GM21423 (cell line): ENCODE data around the gene POLD2.
"Not testable (repeated sequence)": the region's sequence is repeated elsewhere in the genome, so short reads cannot be mapped to it uniquely, and the experiment has no call there.

Source experiments
- ATAC-seq: cut with Tn5 transposase; IDR thresholded peaks from one replicate; pipeline ENCODE4 v1.9.1; 2021; ENCODE audit warnings: mild to moderate bottlenecking, moderate library complexity; ENCODE audit not compliant: unreplicated experiment

POLD2 gene

GRCh38 chr7:44123190-44124003, at the start of gene POLD2:
Gene POLD2, minus strand, starts transcription at chr7:44123548. Its CDS starts 1,495 bp downstream, at chr7:44122053.
- peak; percentile 99 for ATAC-seq

GRCh38 chr7:44172803-44173424, 49.6 kb upstream of the POLD2 start:
- ATAC-seq: no peak

- ATAC-seq: no peak
These were observed 49.0 kb upstream of the POLD2 start for GRCh38 chr7:44172352-44172751.

- ATAC-seq: not testable (repeated sequence)
These were observed 48.6 kb upstream of the POLD2 start for GRCh38 chr7:44171901-44172300.

- ATAC-seq: no peak
These were observed 44.6 kb upstream of the POLD2 start for GRCh38 chr7:44167920-44168319.

- no peak for ATAC-seq
These were observed 40.2 kb upstream of the POLD2 start for GRCh38 chr7:44163591-44163990.

GRCh38 chr7:44162785-44163395, 39.5 kb upstream of the POLD2 start:
- ATAC-seq: no peak

- no peak for ATAC-seq
These were observed 38.8 kb upstream of the POLD2 start for GRCh38 chr7:44162179-44162578.

GRCh38 chr7:44161371-44161770, 38.0 kb upstream of the POLD2 start:
- ATAC-seq: no peak

GRCh38 chr7:44159824-44160630, 36.7 kb upstream of the POLD2 start:
- ATAC-seq: no peak

GRCh38 chr7:44158873-44159631, 35.7 kb upstream of the POLD2 start:
- no peak for ATAC-seq

- ATAC-seq: no peak
These were observed 34.9 kb upstream of the POLD2 start for GRCh38 chr7:44158096-44158872.

- no peak for ATAC-seq
These were observed 34.0 kb upstream of the POLD2 start for GRCh38 chr7:44157116-44158080.

- no peak for ATAC-seq
These were observed 33.2 kb upstream of the POLD2 start for GRCh38 chr7:44156453-44157010.

GRCh38 chr7:44155191-44156185, 32.1 kb upstream of the POLD2 start:
- no peak for ATAC-seq

GRCh38 chr7:44154703-44155102, 31.4 kb upstream of the POLD2 start:
- ATAC-seq: no peak

GRCh38 chr7:44153948-44154335, 30.6 kb upstream of the POLD2 start:
- no peak for ATAC-seq
